GM10266 (cell line): ENCODE data around the gene ALDH16A1.
A peak's percentile ranks its signal among the peaks of the same experiment; 100 is the strongest.
"Not testable (repeated sequence)": the region's sequence is repeated elsewhere in the genome, so short reads cannot be mapped to it uniquely, and the experiment has no call there.

Experiments
- DNase-seq: peaks from one replicate; pipeline ENCODE4 v3.0.0; 2012; ENCODE audit errors: extremely low spot score
- TF ChIP-seq, protein P1 (sequence below): IDR thresholded peaks from 2 replicates; pipeline ENCODE4 v1.5.1; 2012; ENCODE audit warnings: mild to moderate bottlenecking, low read depth; ENCODE audit not compliant: control insufficient read depth, insufficient read depth; ENCODE audit errors: missing control alignments

The ALDH16A1 gene

DNA sequence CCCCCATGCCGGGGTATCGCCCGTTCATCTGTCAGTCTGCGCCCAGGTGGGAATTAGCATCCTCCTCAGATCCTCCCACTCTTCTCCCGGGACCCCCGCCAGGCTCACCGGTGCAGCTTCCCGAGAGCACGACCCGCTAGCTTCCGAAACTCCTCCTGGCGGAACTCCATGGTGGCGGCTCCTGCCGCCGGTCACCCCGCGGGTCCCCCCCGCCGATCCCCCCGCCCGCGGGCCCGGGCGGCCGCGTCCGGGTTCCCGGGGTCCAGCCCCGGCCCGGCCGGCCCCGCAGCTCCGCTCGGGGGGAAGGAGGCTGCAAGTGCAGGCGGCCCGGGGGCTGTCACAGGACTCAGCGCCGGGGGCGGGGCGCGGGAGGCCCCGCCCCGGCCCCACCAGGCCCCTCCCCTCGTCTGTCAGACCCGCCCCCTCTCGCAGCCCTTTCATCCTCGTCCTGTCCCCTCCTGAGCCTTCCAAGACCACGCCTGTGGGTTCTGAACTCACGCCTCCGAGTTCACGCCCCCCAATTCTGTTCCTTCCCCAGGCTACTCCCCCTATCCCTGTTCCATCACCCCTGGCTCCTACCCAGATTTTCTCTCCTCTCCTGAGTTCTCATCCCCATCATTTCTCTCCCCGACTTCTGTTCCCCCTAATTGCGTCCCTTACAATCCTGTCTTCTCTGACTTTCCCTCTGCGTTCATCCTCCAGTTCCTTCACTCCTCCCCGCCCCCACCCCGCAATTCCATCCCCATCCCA, 11.6 kb upstream of the ALDH16A1 start, which contains the start of gene SLC17A7:
Gene SLC17A7 (minus strand): TSS at position 318 of the 750 bp plus-strand sequence. CDS start 148 bp downstream, at position 170.
- peak; percentile 86 for DNase-seq
- TF ChIP-seq, protein P1, sequence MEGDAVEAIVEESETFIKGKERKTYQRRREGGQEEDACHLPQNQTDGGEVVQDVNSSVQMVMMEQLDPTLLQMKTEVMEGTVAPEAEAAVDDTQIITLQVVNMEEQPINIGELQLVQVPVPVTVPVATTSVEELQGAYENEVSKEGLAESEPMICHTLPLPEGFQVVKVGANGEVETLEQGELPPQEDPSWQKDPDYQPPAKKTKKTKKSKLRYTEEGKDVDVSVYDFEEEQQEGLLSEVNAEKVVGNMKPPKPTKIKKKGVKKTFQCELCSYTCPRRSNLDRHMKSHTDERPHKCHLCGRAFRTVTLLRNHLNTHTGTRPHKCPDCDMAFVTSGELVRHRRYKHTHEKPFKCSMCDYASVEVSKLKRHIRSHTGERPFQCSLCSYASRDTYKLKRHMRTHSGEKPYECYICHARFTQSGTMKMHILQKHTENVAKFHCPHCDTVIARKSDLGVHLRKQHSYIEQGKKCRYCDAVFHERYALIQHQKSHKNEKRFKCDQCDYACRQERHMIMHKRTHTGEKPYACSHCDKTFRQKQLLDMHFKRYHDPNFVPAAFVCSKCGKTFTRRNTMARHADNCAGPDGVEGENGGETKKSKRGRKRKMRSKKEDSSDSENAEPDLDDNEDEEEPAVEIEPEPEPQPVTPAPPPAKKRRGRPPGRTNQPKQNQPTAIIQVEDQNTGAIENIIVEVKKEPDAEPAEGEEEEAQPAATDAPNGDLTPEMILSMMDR = no peak

DNA sequence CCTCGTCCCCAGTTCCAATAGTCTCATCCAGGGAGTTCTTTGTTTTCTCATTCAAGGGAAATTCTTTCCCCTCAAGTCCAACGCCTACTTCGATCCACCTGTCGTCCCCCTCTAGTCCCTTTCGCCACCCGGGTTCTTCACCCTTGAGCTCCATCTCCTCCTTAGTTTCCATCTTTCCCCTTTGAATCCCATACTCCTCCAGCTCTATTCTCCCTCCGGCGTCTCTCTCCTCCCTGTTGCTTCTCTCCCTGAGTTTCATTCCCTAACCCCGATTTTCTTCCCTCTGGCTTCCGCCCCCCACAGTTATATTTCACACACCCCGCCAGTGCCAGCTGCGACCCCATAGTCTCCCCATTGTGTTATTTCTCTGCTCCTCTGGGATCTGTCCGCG, 11.1 kb upstream of the ALDH16A1 start:
- DNase-seq = no peak
- TF ChIP-seq, protein P1 = no peak

DNA sequence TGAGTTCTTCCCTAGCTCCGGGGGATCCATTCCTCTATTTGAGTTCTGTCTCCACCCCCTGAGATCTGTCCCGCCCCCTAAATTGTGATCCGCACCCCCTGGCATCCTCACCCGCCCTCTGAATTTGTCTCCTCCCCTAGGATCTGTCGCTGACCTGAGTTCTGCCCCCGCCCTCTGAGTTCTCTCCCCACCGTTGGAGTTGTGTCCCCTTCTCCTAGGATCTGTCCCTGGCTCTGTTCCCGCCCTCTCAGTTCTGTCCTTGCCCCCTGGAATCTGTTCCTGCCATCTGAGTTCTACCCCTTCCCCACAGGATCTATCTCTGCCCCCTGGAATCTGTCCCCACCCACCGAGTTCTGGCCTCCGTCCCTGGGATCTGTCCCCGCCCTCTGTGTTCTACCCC, 10.7 kb upstream of the ALDH16A1 start:
- TF ChIP-seq, protein P1 = no peak
- no peak for DNase-seq

DNA sequence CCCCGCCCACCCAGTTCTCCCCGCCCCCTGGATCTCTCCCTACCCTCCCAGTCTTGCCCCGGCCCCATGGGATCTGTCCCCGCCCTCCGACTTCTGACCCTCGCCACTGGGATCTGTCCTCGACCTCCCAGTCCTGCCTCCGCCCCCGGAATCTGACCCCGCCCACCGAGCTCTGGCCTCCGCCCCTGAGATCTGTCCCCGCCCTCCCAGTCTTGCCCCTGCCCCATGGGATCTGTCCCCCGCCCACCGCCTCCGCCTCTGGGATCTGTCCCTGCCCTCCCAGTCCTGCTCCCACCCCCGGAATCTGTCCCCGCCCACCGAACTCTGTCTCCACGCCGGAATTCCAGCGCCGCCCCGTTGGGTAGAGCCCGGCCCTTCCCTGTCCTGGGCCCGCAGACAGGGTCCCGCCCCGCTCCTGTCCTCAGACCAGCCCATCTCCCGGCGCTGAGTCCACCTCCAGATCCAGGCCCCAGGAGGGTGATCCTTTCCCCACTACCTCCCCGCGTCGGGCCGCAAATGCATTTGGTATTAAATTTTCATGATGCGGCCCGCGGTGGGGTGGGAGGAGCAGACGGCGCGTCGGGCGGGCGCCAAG, 10.2 kb upstream of the ALDH16A1 start:
- DNase-seq = peak; percentile 86

GRCh38 chr19:49443366-49444099, 9.5 kb upstream of the ALDH16A1 start:
- TF ChIP-seq, protein P1 = peak; percentile 97
- DNase-seq = peak; percentile 94

More for the DNA sequence above, 10.2 kb upstream of the ALDH16A1 start:
- TF ChIP-seq, protein P1 = no peak

- DNase-seq = not testable (repeated sequence)
Observed at GRCh38 chr19:49444100-49444700, 8.8 kb upstream of the ALDH16A1 start.

DNA sequence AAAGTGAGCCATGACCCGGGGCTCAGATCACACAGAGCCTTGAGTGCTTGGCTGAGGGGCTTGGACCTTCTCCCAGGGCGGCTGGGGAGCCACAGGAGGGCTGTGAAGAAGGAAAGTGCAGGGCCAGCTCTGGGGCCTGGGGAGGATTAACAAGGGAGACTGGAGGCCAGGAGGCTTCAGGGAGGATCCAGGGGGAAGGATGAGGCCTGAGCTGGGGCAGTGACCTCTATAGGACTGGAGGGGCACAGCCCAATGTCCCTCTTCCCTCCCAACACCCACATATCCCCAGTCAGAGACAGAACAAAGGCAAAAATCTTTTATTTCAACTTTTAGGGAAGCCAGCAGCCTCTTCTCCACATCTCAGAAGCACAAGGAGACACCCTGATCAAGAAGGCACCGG, 7.0 kb upstream of the ALDH16A1 start:
- TF ChIP-seq, protein P1 = peak; percentile 10
- no peak for DNase-seq
